ENCODE data around the gene P2RX2. TPM values are rescaled to one million over a fixed set of nuclear protein-coding genes. Genes with fewer than 3 reads are reported as not detected.
A peak's percentile ranks its signal among the peaks of the same experiment; 100 is the strongest.

P2RX2 gene
- total RNA-seq, 6 donors from 2014 or later = 0.27 to 4.4 (median 1.00) TPM; not detected in 2

- WGBS, 2 donors = 81 to 83% methylated on average over 29 of the region's 29 CpGs
- peaks cover 20 to 96% (median 82%) of the 10 kb centered on the region in 4 donors for H3K36me3 ChIP-seq
- no peak overlapping the region for H3K4me3 ChIP-seq
- no peak for ATAC-seq (ENCODE audit: low FRiP score in 2 of 2)
- no peaks in the 10 kb centered on the region for H3K27me3 ChIP-seq
- no peak for TF ChIP-seq CTCF (IDR thresholded peaks at IDR 0.05)
- no peak for TF ChIP-seq POLR2A (IDR thresholded peaks at IDR 0.05)
- TF ChIP-seq EP300 (IDR thresholded peaks at IDR 0.05) = no peak
- no peak for TF ChIP-seq POLR2AphosphoS5 (IDR thresholded peaks at IDR 0.05)
- H3K9me3 ChIP-seq = no peaks in the 10 kb centered on the region
- H3K27ac ChIP-seq = no peak overlapping the region
- H3K4me1 ChIP-seq = no peaks in the 10 kb centered on the region
- DNase-seq = peak in 1 of 2 donors; percentile 40
Observed at GRCh38 chr12:132662901-132663755, 44.6 kb downstream of the P2RX2 start.

- 74 to 79% methylated on average over 15 to 21 of the region's 21 CpGs for WGBS, 2 donors
- Histone ChIP-seq H3K36me3 (peaks cover 17 to 97% (median 82%) of the 10 kb centered on the region in 4 donors), H3K9me3 (no peaks in the 10 kb centered on the region), H3K27ac (no peak overlapping the region), H3K27me3 (no peaks in the 10 kb centered on the region), H3K4me3 (no peak overlapping the region), H3K4me1 (no peaks in the 10 kb centered on the region)
- no peak for TF ChIP-seq EP300 (IDR thresholded peaks at IDR 0.05)
- no peak for TF ChIP-seq CTCF (IDR thresholded peaks at IDR 0.05)
- TF ChIP-seq POLR2A (IDR thresholded peaks at IDR 0.05) = no peak
- TF ChIP-seq POLR2AphosphoS5 (IDR thresholded peaks at IDR 0.05) = no peak
- DNase-seq = no peak
- peak in 1 of 2 donors; percentile 3 for ATAC-seq (ENCODE audit: low FRiP score in 2 of 2)
Observed at GRCh38 chr12:132664206-132665148, 45.9 kb downstream of the P2RX2 start.

GRCh38 chr12:132665149-132665491, 46.5 kb downstream of the P2RX2 start:
- DNase-seq = no peak
- H3K4me3 ChIP-seq = no peak overlapping the region

GRCh38 chr12:132665794-132666193, 47.2 kb downstream of the P2RX2 start:
- Histone ChIP-seq H3K27me3 (no peaks in the 10 kb centered on the region), H3K4me1 (no peaks in the 10 kb centered on the region), H3K4me3 (no peak overlapping the region), H3K9me3 (no peaks in the 10 kb centered on the region), H3K27ac (no peak overlapping the region), H3K36me3 (peaks cover 13 to 96% (median 75%) of the 10 kb centered on the region in 4 donors)
- 85 to 87% methylated on average over 6 of the region's 6 CpGs for WGBS, 2 donors
- no peak for ATAC-seq (ENCODE audit: low FRiP score in 2 of 2)
- no peak for DNase-seq
- TF ChIP-seq EP300 (IDR thresholded peaks at IDR 0.05) = no peak
- no peak for TF ChIP-seq CTCF (IDR thresholded peaks at IDR 0.05)
- no peak for TF ChIP-seq POLR2AphosphoS5 (IDR thresholded peaks at IDR 0.05)
- no peak for TF ChIP-seq POLR2A (IDR thresholded peaks at IDR 0.05)

More at GRCh38 chr12:132665149-132665491, 46.5 kb downstream of the P2RX2 start:
- peaks cover 17 to 100% (median 78%) of the 10 kb centered on the region in 4 donors for H3K36me3 ChIP-seq
- 92 to 93% methylated on average over 13 of the region's 13 CpGs for WGBS, 2 donors
- no peak overlapping the region for H3K27ac ChIP-seq
- ATAC-seq (ENCODE audit: low FRiP score in 2 of 2) = no peak
- no peaks in the 10 kb centered on the region for H3K4me1 ChIP-seq
- TF ChIP-seq EP300 (IDR thresholded peaks at IDR 0.05) = no peak
- TF ChIP-seq POLR2A (IDR thresholded peaks at IDR 0.05) = no peak
- no peak for TF ChIP-seq POLR2AphosphoS5 (IDR thresholded peaks at IDR 0.05)
- no peak for TF ChIP-seq CTCF (IDR thresholded peaks at IDR 0.05)
- H3K9me3 ChIP-seq = no peaks in the 10 kb centered on the region
- H3K27me3 ChIP-seq = no peaks in the 10 kb centered on the region

All from upper lobe of left lung (tissue), 6 donors.